Measurements from ENCODE around the gene EBP. TPM values are rescaled to one million over a fixed set of nuclear protein-coding genes. Genes with fewer than 3 reads are reported as not detected.
A peak's percentile ranks its signal among the peaks of the same experiment; 100 is the strongest.

The EBP gene
- total and polyA plus RNA-seq, 2 donors (not counting 3 experiments of a cell fraction or from before 2014, with no cell fraction given), result 102 to 183 TPM

GRCh38 chrX:48476919-48477318, 44.7 kb upstream of the EBP start:
- ChIA-PET CTCF (no interaction called here), POLR2A (no interaction called here)
- no TSS peak for BruUV-seq (replicated peaks)
- Histone ChIP-seq H3K27me3 (ENCODE audit: control insufficient read depth in 2 of 2, insufficient read depth in 2 of 2, low read length in 2 of 2) (no peaks in the 10 kb centered on the region), H2AFZ (ENCODE audit: low read depth, low read length) (no peak overlapping the region), H4K20me1 (replicated peaks; ENCODE audit: control insufficient read depth, extremely low read depth, insufficient read depth, low read length) (no peaks in the 10 kb centered on the region), H3K9me3 (replicated peaks; ENCODE audit: control insufficient read depth, insufficient read depth, low read length) (no peaks in the 10 kb centered on the region), H3K36me3 (ENCODE audit: control insufficient read depth in 2 of 2, extremely low read depth in 1 of 2, insufficient read depth in 2 of 2, low read length in 2 of 2) (peaks cover 0 to 3% of the 10 kb centered on the region in 2 experiments), H3K9ac (replicated peaks; ENCODE audit: extremely low read depth, insufficient read depth, low read length) (peak overlapping the region; percentile 91), H3K9me1 (replicated peaks; ENCODE audit: control insufficient read depth, extremely low read depth, insufficient read depth, low read length) (no peaks in the 10 kb centered on the region), H3K27ac (ENCODE audit: insufficient read depth, low read depth, low read length) (peak overlapping the region; percentile 56), H3K4me3 (replicated peaks in 1 of 3; ENCODE audit: insufficient read depth in 1 of 3, low read depth in 1 of 3, low read length in 3 of 3) (peak overlapping the region; percentile 76 to 91 (median 88)), H3K79me2 (ENCODE audit: control insufficient read depth, insufficient read depth, low read length) (peaks cover 34% of the 10 kb centered on the region), H3K4me1 (ENCODE audit: control insufficient read depth, extremely low read depth, insufficient read depth, low read length) (peaks cover 6% of the 10 kb centered on the region), H3K4me2 (ENCODE audit: insufficient read depth, low read length) (peak overlapping the region; percentile 84)
- DNase-seq (ENCODE audit: low read depth, low spot score) (no peak), FAIRE-seq (no peak)
- dilution Hi-C loops (cut with MboI; ENCODE audit: extremely low pct_ligation_motif_present, low sequenced_read_pairs), result no loop called here
- intact Hi-C loops (cut with micrococcal nuclease), result loop anchor here (5.0 kb wide), 3 partner anchors 45 to 395 kb away; partner anchors contain the start of gene EBP
- TF ChIP-seq POLR2AphosphoS5 (IDR thresholded peaks at IDR 0.05; ENCODE audit: insufficient read depth, low read depth, low read length), result no peak
- TF ChIP-seq MYC (IDR thresholded peaks at IDR 0.05; ENCODE audit: low read depth, low read length), result no peak
- TF ChIP-seq JUN (IDR thresholded peaks at IDR 0.05; ENCODE audit: borderline replicate concordance, insufficient read depth, insufficient read length, low read depth), result no peak
- no peak for TF ChIP-seq FOS (IDR thresholded peaks at IDR 0.05; ENCODE audit: borderline replicate concordance, insufficient read depth, low read length)
- TF ChIP-seq EZH2 (IDR thresholded peaks at IDR 0.05; ENCODE audit: borderline replicate concordance, low read depth, low read length, severe bottlenecking), result no peak
- no peak for TF ChIP-seq POLR2A (IDR thresholded peaks at IDR 0.05; ENCODE audit: low read depth, low read length)
- TF ChIP-seq MAX (IDR thresholded peaks at IDR 0.05; ENCODE audit: insufficient read depth, insufficient read length), result no peak
- no peak for TF ChIP-seq CTCF (IDR thresholded peaks at IDR 0.05; ENCODE audit: extremely low read depth in 1 of 2, insufficient read depth in 1 of 2, low read depth in 1 of 2, low read length in 2 of 2)
- no peak for TF ChIP-seq GATA2 (IDR thresholded peaks at IDR 0.05; ENCODE audit: insufficient read depth, insufficient read length, low read depth, low read length)
